ENCODE measurements around the gene GRAMD1A. TPM values are rescaled to one million over a fixed set of nuclear protein-coding genes. Genes with fewer than 3 reads are reported as not detected.
A peak's percentile ranks its signal among the peaks of the same experiment; 100 is the strongest.

Gene GRAMD1A
- total and polyA plus RNA-seq, 9 of the 15 experiments (the other 6 are each of a cell fraction or from before 2014, with no cell fraction given): 1.4 to 63.8 (median 38.5) TPM

DNA sequence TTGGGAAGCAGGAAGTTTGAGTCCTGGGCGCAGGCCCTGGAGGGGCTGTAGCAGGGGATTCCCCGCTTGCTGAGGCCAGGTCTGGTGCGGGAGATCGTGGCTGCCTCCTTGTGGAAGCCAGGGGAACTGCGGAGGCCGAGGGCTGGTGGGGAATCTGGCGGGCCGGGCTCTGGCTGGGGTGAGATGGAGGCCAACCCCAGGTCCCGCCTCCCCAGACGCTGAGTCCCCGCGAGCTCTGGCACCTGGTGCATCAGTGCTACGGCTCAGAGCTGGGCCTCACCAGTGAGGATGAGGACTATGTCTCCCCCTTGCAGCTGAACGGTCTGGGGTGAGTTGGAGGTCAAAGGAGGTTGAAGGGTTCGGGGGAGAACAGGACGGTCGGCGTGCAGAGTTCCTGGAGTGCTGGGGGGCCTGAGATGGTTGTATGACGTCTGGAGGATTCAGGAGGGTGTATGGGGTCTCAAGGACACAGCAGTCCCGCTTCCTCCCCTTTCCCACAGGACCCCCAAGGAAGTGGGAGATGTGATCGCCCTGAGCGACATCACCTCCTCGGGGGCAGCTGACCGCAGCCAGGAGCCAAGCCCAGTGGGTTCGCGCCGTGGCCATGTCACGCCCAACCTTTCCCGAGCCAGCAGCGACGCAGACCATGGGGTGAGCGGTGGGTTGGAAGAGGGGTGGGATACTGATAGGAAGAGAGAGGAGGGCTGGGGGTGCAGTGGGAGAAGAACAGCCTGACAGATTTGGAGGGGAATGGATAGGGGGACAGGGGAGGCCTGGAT lies 13.1 kb downstream of the GRAMD1A start (continued):
- TF ChIP-seq NCOA6 (IDR thresholded peaks at IDR 0.05) (no peak), CTCFL (IDR thresholded peaks at IDR 0.05; ENCODE audit: borderline replicate concordance, insufficient read depth, low read depth, low read length, poor library complexity, severe bottlenecking) (no peak), STAT5A (IDR thresholded peaks at IDR 0.05; ENCODE audit: borderline replicate concordance, low read length) (no peak), PCBP2 (IDR thresholded peaks at IDR 0.05; ENCODE audit: low read depth, low read length, poor library complexity, severe bottlenecking) (no peak), ZNF277 (CRISPR knock-in tag; IDR thresholded peaks at IDR 0.05; ENCODE audit: borderline replicate concordance) (no peak), CHCHD3 (CRISPR knock-in tag; IDR thresholded peaks at IDR 0.05) (no peak), HOXB6 (CRISPR knock-in tag; IDR thresholded peaks at IDR 0.05; ENCODE audit: borderline replicate concordance) (no peak), BCOR (IDR thresholded peaks at IDR 0.05) (no peak), ESRRB (CRISPR knock-in tag; IDR thresholded peaks at IDR 0.05; ENCODE audit: borderline replicate concordance) (no peak), THRAP3 (IDR thresholded peaks at IDR 0.05; ENCODE audit: borderline replicate concordance) (0 out of 2 replicates have a peak, but pooled peaks have one; percentile 28), ZNF507 (tag; conservative IDR thresholded peaks at IDR 0.05) (no peak), ZNF146 (CRISPR knock-in tag; IDR thresholded peaks at IDR 0.05; ENCODE audit: unreplicated experiment) (no peak), DEAF1 (CRISPR knock-in tag; IDR thresholded peaks at IDR 0.05) (peak; percentile 81), HNRNPLL (IDR thresholded peaks at IDR 0.05; ENCODE audit: low read depth, low read length, poor library complexity, severe bottlenecking) (no peak), SNAPC5 (CRISPR knock-in tag; IDR thresholded peaks at IDR 0.05) (no peak), CEBPG (CRISPR knock-in tag; IDR thresholded peaks at IDR 0.05) (no peak), CEBPG (tag; conservative IDR thresholded peaks at IDR 0.05 in 1 of 2, IDR thresholded peaks at IDR 0.05 in 1 of 2) (no peak)
- TF ChIP-seq, protein P1, sequence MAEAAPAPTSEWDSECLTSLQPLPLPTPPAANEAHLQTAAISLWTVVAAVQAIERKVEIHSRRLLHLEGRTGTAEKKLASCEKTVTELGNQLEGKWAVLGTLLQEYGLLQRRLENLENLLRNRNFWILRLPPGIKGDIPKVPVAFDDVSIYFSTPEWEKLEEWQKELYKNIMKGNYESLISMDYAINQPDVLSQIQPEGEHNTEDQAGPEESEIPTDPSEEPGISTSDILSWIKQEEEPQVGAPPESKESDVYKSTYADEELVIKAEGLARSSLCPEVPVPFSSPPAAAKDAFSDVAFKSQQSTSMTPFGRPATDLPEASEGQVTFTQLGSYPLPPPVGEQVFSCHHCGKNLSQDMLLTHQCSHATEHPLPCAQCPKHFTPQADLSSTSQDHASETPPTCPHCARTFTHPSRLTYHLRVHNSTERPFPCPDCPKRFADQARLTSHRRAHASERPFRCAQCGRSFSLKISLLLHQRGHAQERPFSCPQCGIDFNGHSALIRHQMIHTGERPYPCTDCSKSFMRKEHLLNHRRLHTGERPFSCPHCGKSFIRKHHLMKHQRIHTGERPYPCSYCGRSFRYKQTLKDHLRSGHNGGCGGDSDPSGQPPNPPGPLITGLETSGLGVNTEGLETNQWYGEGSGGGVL (CRISPR knock-in tag; IDR thresholded peaks at IDR 0.05): no peak
- TF ChIP-seq, protein P2, sequence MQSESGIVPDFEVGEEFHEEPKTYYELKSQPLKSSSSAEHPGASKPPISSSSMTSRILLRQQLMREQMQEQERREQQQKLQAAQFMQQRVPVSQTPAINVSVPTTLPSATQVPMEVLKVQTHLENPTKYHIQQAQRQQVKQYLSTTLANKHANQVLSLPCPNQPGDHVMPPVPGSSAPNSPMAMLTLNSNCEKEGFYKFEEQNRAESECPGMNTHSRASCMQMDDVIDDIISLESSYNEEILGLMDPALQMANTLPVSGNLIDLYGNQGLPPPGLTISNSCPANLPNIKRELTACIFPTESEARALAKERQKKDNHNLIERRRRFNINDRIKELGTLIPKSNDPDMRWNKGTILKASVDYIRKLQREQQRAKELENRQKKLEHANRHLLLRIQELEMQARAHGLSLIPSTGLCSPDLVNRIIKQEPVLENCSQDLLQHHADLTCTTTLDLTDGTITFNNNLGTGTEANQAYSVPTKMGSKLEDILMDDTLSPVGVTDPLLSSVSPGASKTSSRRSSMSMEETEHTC (IDR thresholded peaks at IDR 0.05): no peak
